ENCODE results near the gene PTPRZ1.
A peak's percentile ranks its signal among the peaks of the same experiment; 100 is the strongest.

Gene PTPRZ1

DNA sequence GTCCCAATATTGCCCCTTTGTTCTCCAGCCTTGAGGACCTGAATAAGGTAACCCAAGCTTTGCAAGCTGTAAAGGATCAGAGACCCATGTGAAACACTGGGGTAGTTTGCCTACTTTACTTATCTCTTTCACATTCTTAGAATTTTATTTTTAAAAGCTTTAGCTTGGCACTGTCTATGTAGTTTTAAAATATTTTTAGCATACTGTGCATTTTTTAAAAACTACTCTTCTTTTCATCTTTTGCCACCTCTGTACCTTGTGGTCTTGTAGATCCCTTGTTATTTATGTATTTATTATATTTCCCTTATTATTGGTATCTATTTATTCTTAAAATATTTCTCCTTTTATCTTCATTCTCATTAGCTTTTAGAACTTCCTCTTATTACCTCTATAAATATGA is 12.0 kb upstream of the PTPRZ1 start:
- TF ChIP-seq PATZ1 (CRISPR knock-in tag; IDR thresholded peaks at IDR 0.05; ENCODE audit: borderline replicate concordance) = no peak
- no peak for TF ChIP-seq ZNF70 (CRISPR knock-in tag; IDR thresholded peaks at IDR 0.05)
- no peak for TF ChIP-seq ESRRG (CRISPR knock-in tag; IDR thresholded peaks at IDR 0.05)
- no peak for TF ChIP-seq OSR1 (CRISPR knock-in tag; IDR thresholded peaks at IDR 0.05)
- no peak for TF ChIP-seq ZNF565 (CRISPR knock-in tag; conservative IDR thresholded peaks at IDR 0.05; ENCODE audit: low read depth)
- no peak for TF ChIP-seq ARNTL (CRISPR knock-in tag; IDR thresholded peaks at IDR 0.05; ENCODE audit: borderline replicate concordance, low read depth)
- TF ChIP-seq GLIS3 (CRISPR knock-in tag; IDR thresholded peaks at IDR 0.05) = no peak
- no peak for TF ChIP-seq SNAI2 (CRISPR knock-in tag; IDR thresholded peaks at IDR 0.05)
- TF ChIP-seq ZFP30 (CRISPR knock-in tag; IDR thresholded peaks at IDR 0.05) = no peak
- no peak for TF ChIP-seq TCF4 (CRISPR knock-in tag; IDR thresholded peaks at IDR 0.05; ENCODE audit: borderline replicate concordance)
- ATAC-seq = no peak

DNA sequence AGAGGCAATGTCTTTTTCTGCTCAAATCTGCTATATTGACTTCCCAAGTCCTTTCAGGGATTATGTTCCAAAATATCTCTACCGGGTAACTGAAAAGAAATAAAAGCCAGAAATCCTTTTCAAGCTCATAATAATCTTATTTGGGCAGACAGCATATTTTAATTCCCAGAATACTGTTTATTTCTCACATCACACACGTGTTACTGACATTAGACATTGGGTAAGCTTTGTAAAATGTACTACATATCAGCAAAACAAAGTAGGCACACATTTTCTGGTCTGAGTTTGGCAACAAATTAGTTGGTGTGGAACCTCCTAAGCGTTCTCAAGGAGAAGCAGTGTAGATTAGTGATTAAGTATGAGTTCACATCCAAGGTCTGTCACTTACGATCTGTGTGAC is 10.4 kb upstream of the PTPRZ1 start:
- no peak for TF ChIP-seq GLIS3 (CRISPR knock-in tag; IDR thresholded peaks at IDR 0.05)
- TF ChIP-seq, protein P1, sequence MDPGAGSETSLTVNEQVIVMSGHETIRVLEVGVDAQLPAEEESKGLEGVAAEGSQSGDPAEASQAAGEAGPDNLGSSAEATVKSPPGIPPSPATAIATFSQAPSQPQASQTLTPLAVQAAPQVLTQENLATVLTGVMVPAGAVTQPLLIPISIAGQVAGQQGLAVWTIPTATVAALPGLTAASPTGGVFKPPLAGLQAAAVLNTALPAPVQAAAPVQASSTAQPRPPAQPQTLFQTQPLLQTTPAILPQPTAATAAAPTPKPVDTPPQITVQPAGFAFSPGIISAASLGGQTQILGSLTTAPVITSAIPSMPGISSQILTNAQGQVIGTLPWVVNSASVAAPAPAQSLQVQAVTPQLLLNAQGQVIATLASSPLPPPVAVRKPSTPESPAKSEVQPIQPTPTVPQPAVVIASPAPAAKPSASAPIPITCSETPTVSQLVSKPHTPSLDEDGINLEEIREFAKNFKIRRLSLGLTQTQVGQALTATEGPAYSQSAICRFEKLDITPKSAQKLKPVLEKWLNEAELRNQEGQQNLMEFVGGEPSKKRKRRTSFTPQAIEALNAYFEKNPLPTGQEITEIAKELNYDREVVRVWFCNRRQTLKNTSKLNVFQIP (CRISPR knock-in tag; IDR thresholded peaks at IDR 0.05; ENCODE audit: borderline replicate concordance, low read depth) = no peak
- no peak for TF ChIP-seq SNAI2 (CRISPR knock-in tag; IDR thresholded peaks at IDR 0.05)
- no peak for TF ChIP-seq ZFP3 (CRISPR knock-in tag; IDR thresholded peaks at IDR 0.05)
- no peak for TF ChIP-seq TCF4 (CRISPR knock-in tag; IDR thresholded peaks at IDR 0.05; ENCODE audit: borderline replicate concordance)
- no peak for TF ChIP-seq PPARA (CRISPR knock-in tag; IDR thresholded peaks at IDR 0.05; ENCODE audit: borderline replicate concordance)
- no peak for TF ChIP-seq ZNF565 (CRISPR knock-in tag; conservative IDR thresholded peaks at IDR 0.05; ENCODE audit: low read depth)
- no peak for ATAC-seq

DNA sequence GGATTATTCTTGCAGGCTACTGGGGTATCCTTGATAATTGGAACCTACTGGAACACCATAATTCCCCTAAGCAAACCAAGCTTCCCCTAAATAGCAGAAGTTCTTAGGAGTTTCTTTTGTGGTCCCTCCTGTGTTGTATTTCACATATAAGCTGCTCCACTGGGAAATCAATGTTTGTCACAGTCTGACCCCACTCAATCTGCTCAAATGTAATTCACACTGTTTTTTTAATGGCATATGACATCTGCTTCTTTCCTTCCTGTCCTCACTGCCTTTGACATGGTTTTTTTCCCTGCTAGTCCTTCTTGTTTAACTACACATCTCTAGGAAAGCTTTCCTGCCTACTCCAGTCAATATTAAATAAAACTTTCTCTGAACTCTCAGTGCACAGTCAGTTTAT is 1.8 kb upstream of the PTPRZ1 start:
- ATAC-seq = no peak
- TF ChIP-seq ISL1 (CRISPR knock-in tag; IDR thresholded peaks at IDR 0.05) = no peak
- TF ChIP-seq, protein P1 (CRISPR knock-in tag; IDR thresholded peaks at IDR 0.05; ENCODE audit: borderline replicate concordance, low read depth) = no peak
- TF ChIP-seq PPARA (CRISPR knock-in tag; IDR thresholded peaks at IDR 0.05; ENCODE audit: borderline replicate concordance) = no peak
- no peak for TF ChIP-seq CSDC2 (CRISPR knock-in tag; IDR thresholded peaks at IDR 0.05)
- no peak for TF ChIP-seq ZFP30 (CRISPR knock-in tag; IDR thresholded peaks at IDR 0.05)
- no peak for TF ChIP-seq TOX (CRISPR knock-in tag; IDR thresholded peaks at IDR 0.05; ENCODE audit: borderline replicate concordance)
- no peak for TF ChIP-seq SNAI2 (CRISPR knock-in tag; IDR thresholded peaks at IDR 0.05)

GRCh38 chr7:121873289-121874194 is 581 bp downstream of the PTPRZ1 start:
- peak; percentile 67 for ATAC-seq
- TF ChIP-seq SNAI2 (CRISPR knock-in tag; IDR thresholded peaks at IDR 0.05) (no peak), CSDC2 (CRISPR knock-in tag; IDR thresholded peaks at IDR 0.05) (no peak), ISL1 (CRISPR knock-in tag; IDR thresholded peaks at IDR 0.05) (no peak), ZC3H10 (CRISPR knock-in tag; IDR thresholded peaks at IDR 0.05) (no peak), TCF4 (CRISPR knock-in tag; IDR thresholded peaks at IDR 0.05; ENCODE audit: borderline replicate concordance) (no peak), GLIS3 (CRISPR knock-in tag; IDR thresholded peaks at IDR 0.05) (no peak), ESRRG (CRISPR knock-in tag; IDR thresholded peaks at IDR 0.05) (no peak), RARB (CRISPR knock-in tag; IDR thresholded peaks at IDR 0.05) (no peak), ARNTL (CRISPR knock-in tag; IDR thresholded peaks at IDR 0.05; ENCODE audit: borderline replicate concordance, low read depth) (no peak)
- TF ChIP-seq, protein P2, sequence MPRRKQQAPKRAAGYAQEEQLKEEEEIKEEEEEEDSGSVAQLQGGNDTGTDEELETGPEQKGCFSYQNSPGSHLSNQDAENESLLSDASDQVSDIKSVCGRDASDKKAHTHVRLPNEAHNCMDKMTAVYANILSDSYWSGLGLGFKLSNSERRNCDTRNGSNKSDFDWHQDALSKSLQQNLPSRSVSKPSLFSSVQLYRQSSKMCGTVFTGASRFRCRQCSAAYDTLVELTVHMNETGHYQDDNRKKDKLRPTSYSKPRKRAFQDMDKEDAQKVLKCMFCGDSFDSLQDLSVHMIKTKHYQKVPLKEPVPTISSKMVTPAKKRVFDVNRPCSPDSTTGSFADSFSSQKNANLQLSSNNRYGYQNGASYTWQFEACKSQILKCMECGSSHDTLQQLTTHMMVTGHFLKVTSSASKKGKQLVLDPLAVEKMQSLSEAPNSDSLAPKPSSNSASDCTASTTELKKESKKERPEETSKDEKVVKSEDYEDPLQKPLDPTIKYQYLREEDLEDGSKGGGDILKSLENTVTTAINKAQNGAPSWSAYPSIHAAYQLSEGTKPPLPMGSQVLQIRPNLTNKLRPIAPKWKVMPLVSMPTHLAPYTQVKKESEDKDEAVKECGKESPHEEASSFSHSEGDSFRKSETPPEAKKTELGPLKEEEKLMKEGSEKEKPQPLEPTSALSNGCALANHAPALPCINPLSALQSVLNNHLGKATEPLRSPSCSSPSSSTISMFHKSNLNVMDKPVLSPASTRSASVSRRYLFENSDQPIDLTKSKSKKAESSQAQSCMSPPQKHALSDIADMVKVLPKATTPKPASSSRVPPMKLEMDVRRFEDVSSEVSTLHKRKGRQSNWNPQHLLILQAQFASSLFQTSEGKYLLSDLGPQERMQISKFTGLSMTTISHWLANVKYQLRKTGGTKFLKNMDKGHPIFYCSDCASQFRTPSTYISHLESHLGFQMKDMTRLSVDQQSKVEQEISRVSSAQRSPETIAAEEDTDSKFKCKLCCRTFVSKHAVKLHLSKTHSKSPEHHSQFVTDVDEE (CRISPR knock-in tag; IDR thresholded peaks at IDR 0.05) = no peak

Measured in SK-N-SH treated with all-trans-retinoic acid at 6 μM for 48 hours (cell line).